ENCODE data around the gene WDR7.

WDR7 gene

DNA sequence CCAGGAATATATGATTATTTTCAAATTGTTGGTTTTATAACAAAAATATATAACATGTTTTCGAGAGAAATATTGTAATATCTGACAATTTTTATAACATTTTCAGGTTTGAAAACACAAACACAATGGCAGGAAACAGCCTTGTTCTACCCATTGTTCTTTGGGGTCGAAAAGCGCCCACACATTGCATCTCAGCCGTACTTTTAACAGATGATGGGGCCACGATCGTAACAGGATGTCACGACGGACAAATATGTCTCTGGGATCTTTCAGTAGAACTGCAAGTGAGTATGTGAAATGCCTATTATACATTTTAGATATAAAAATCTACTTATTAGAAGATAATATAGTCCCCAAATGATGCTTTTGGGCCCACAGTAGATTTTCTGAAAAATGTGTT lies 21.2 kb downstream of the WDR7 start:
- TF ChIP-seq, protein P1, sequence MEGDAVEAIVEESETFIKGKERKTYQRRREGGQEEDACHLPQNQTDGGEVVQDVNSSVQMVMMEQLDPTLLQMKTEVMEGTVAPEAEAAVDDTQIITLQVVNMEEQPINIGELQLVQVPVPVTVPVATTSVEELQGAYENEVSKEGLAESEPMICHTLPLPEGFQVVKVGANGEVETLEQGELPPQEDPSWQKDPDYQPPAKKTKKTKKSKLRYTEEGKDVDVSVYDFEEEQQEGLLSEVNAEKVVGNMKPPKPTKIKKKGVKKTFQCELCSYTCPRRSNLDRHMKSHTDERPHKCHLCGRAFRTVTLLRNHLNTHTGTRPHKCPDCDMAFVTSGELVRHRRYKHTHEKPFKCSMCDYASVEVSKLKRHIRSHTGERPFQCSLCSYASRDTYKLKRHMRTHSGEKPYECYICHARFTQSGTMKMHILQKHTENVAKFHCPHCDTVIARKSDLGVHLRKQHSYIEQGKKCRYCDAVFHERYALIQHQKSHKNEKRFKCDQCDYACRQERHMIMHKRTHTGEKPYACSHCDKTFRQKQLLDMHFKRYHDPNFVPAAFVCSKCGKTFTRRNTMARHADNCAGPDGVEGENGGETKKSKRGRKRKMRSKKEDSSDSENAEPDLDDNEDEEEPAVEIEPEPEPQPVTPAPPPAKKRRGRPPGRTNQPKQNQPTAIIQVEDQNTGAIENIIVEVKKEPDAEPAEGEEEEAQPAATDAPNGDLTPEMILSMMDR (conservative IDR thresholded peaks at IDR 0.05; ENCODE audit: low read length), result no peak
- DNase-seq (ENCODE audit: low read depth), result no peak
- H3K4me3 ChIP-seq (ENCODE audit: low read length), result no peak overlapping the region

DNA sequence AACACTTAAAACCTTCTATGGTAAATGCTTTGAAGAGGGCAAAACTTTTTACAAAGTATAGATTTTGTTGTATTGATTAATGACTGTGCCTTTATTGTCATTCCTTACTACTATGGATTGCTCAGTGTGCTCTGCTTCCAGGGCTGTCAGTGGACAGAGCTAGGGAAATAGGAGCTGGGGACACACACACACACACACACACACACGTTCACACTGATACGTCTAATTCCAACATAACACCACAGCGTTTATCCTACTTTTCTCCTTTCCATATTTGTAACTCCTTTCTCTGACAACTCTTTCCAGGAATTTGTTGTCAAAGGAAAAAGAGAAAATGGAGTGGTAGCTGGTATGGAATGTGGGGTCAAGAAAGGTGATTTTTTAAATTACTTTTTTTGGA lies 21.8 kb downstream of the WDR7 start:
- no peak overlapping the region for H3K4me3 ChIP-seq (ENCODE audit: low read length)
- TF ChIP-seq, protein P1 (conservative IDR thresholded peaks at IDR 0.05; ENCODE audit: low read length), result no peak
- DNase-seq (ENCODE audit: low read depth), result no peak

DNA sequence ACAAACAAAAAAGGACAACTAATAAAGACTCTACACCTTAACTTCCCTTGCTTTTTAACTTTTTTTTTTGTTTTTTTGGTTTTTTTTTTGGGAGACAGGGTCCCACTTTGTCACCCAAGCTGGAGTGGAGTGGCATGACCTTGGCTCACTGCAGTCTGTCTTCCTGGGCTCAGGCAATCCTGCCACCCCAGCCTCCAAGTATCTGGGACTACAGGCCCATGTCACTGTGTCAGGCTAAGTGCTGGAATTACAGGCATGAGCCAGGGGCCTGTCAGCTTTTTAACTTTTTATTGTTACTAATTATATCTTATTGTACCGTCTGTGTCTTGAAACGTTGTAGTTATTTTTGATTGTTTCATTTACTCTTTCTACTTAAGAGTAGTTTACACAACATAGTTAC lies 25.5 kb downstream of the WDR7 start:
- H3K4me3 ChIP-seq (ENCODE audit: low read length), result no peak overlapping the region
- DNase-seq (ENCODE audit: low read depth), result no peak
- TF ChIP-seq, protein P1 (conservative IDR thresholded peaks at IDR 0.05; ENCODE audit: low read length), result no peak

DNA sequence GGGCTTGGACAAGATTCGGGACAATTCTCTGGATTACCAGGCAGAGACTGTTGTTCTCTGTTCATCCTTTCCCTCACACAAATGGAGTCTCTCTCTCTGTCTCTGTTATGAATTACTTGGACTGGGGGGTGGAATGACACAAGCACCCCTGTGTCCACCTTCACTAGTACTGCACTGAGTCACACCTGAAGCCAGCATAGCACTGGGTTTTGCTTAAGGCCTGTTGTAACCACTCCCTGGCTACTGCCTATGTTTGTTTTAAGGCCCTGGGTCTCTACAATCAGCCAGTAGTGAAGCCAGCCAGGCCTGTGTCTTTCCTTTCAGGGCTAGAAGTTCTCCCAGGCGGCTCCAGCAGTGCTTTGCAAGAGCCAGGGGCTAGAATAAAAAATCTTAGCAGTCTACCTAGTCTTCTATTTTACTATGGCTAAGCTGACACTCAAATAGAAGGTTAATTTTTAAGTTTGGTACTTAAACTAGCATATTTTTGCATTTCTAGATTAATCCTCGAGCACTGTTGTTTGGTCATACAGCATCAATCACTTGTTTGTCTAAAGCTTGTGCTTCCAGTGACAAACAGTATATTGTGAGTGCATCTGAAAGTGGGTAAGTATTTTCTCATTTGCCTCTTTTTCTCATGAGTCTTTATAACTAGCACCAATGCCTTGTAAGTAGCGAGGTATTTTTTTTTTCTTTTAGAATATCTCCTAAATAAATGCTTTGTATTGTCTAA lies 27.8 kb downstream of the WDR7 start:
- TF ChIP-seq, protein P1 (conservative IDR thresholded peaks at IDR 0.05; ENCODE audit: low read length), result no peak
- no peak for DNase-seq (ENCODE audit: low read depth)
- H3K4me3 ChIP-seq (ENCODE audit: low read length), result no peak overlapping the region

DNA sequence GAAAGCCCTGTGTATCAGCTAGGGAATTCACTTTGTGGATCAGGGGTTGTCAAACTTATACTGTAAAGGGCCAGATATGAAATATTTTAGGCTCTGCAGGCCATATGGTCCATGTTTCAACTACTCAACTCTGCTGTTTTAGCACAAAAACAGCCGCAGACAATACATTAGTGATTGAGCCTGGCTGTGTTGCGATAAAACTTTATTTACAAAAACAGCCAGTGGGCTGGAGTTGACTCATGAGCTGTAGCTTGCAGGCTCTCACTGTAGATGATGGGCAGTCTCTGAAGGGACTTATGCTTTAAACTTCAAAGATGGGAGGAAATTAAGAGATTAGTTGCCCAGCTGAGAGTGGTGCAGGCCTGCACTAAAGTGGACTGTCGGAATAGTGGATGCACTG lies 33.1 kb downstream of the WDR7 start:
- no peak overlapping the region for H3K4me3 ChIP-seq (ENCODE audit: low read length)
- TF ChIP-seq, protein P1 (conservative IDR thresholded peaks at IDR 0.05; ENCODE audit: low read length), result no peak
- DNase-seq (ENCODE audit: low read depth), result no peak

DNA sequence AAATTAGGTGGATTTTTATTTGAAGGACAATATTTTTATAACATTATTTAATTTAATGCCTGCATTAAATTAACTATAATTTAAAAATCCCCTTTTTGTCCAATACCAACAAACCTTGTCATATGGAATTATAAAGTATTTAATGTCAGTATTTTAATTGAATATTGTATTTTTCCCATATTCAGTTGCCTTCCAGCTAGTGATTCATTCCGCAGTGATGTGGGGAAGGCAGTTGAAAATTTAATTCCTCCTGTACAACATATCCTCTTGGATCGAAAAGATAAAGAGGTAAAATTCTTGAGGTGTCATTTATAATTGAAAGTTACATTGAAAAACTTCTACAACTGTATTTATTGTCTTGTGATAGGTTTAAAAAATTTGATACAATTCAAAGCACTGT lies 40.4 kb downstream of the WDR7 start:
- DNase-seq (ENCODE audit: low read depth), result no peak
- no peak overlapping the region for H3K4me3 ChIP-seq (ENCODE audit: low read length)
- TF ChIP-seq, protein P1 (conservative IDR thresholded peaks at IDR 0.05; ENCODE audit: low read length), result no peak

DNA sequence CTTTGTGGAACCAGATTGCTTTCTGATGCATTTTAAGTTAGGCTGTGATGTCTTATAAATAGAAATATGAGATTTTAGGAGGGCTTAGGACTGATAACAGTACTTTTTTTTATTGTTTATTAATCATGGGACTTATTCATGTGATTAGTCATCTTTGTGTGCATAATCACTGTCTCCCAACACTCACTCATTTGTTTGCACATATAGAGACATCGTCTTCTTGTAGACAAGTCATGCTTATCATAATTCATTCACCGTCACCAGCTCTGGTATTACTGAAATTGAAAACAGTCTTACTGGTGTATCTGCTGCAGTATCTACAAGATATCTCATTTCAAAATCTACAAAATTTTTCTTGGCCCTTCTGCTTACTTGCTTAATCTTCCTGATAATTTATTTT lies 45.8 kb downstream of the WDR7 start:
- no peak for DNase-seq (ENCODE audit: low read depth)
- no peak overlapping the region for H3K4me3 ChIP-seq (ENCODE audit: low read length)
- TF ChIP-seq, protein P1 (conservative IDR thresholded peaks at IDR 0.05; ENCODE audit: low read length), result no peak

All from AG10803 (cell line).